ENCODE measurements around the gene KHDC3L. TPM values are rescaled to one million over a fixed set of nuclear protein-coding genes. Genes with fewer than 3 reads are reported as not detected.

Gene KHDC3L
- total RNA-seq, result 1 to 10 TPM in 1 of 8 experiments, under 1 TPM in 3, not detected in 4; 0.29 to 1.0 (median 0.71) TPM

- no peaks in the 10 kb centered on the region for H3K4me1 ChIP-seq (replicated peaks in 1 of 2)
- no peak within 1 kb of the TSS for H3K4me3 ChIP-seq
- no peak for ATAC-seq (replicated peaks in 6 of 8)
- WGBS, 10 experiments, result 80 to 100% (median 93%) methylated on average over 1 to 8 of the region's 23 CpGs; no CpG with 5 or more reads in 3 of the 10 experiments
- in situ Hi-C loops (cut with MboI; ENCODE audit: low pct_unique_long_range_greater_than_20kb in 2 of 9, low sequenced_read_pairs in 9 of 9, unreplicated experiment in 9 of 9), result no loop called here
- H3K27ac ChIP-seq, result no peak within 1 kb of the TSS
These were observed at the start of gene KHDC3L for GRCh38 chr6:73362358-73362757. KHDC3L (plus strand) TSS chr6:73362658; CDS start chr6:73362730, 72 bp downstream.

GRCh38 chr6:73314577-73315492 lies 47.6 kb upstream of the KHDC3L start:
- Histone ChIP-seq H3K27ac (no peak overlapping the region), H3K4me1 (replicated peaks in 1 of 2) (no peaks in the 10 kb centered on the region), H3K4me3 (peak overlapping the region in 2 of 5 donors; percentile 10 to 19)
- in situ Hi-C loops (cut with MboI; ENCODE audit: low pct_unique_long_range_greater_than_20kb in 2 of 9, low sequenced_read_pairs in 9 of 9, unreplicated experiment in 9 of 9), result no loop called here
- peak in 2 of 8 experiments; percentile 31 to 35 for ATAC-seq (replicated peaks in 6 of 8)
- WGBS, 10 experiments, result 3 to 83% (median 30%) methylated on average over 3 to 38 of the region's 61 CpGs; no CpG with 5 or more reads in 2 of the 10 experiments

GRCh38 chr6:73323323-73323722 lies 39.1 kb upstream of the KHDC3L start:
- WGBS, 10 experiments, result 80 to 100% (median 86%) methylated on average over 1 to 2 of the region's 2 CpGs; no CpG with 5 or more reads in 5 of the 10 experiments
- Histone ChIP-seq H3K27ac (no peak overlapping the region), H3K4me1 (replicated peaks in 1 of 2) (no peaks in the 10 kb centered on the region), H3K4me3 (no peak overlapping the region)
- ATAC-seq (replicated peaks in 6 of 8), result no peak
- in situ Hi-C loops (cut with MboI; ENCODE audit: low pct_unique_long_range_greater_than_20kb in 2 of 9, low sequenced_read_pairs in 9 of 9, unreplicated experiment in 9 of 9), result no loop called here

- no peak overlapping the region for H3K27ac ChIP-seq
- in situ Hi-C loops (cut with MboI; ENCODE audit: low pct_unique_long_range_greater_than_20kb in 2 of 9, low sequenced_read_pairs in 9 of 9, unreplicated experiment in 9 of 9), result no loop called here
- H3K4me1 ChIP-seq (replicated peaks in 1 of 2), result no peaks in the 10 kb centered on the region
- no peak overlapping the region for H3K4me3 ChIP-seq
- ATAC-seq (replicated peaks in 6 of 8), result no peak
- WGBS, 10 experiments, result 80 to 100% (median 100%) methylated on average over 1 to 2 of the region's 3 CpGs; no CpG with 5 or more reads in 2 of the 10 experiments
These were observed 36.8 kb upstream of the KHDC3L start for GRCh38 chr6:73325656-73326055.

- ATAC-seq (replicated peaks in 6 of 8), result no peak
- Histone ChIP-seq H3K4me1 (replicated peaks in 1 of 2) (no peaks in the 10 kb centered on the region), H3K4me3 (no peak overlapping the region), H3K27ac (no peak overlapping the region)
- in situ Hi-C loops (cut with MboI; ENCODE audit: low pct_unique_long_range_greater_than_20kb in 2 of 9, low sequenced_read_pairs in 9 of 9, unreplicated experiment in 9 of 9), result no loop called here
- 0 to 78% (median 56%) methylated on average over 2 to 3 of the region's 3 CpGs; no CpG with 5 or more reads in 2 of the 10 experiments for WGBS, 10 experiments
These were observed 33.7 kb upstream of the KHDC3L start for GRCh38 chr6:73328790-73329189.

GRCh38 chr6:73329201-73329600 lies 33.3 kb upstream of the KHDC3L start:
- Histone ChIP-seq H3K4me3 (no peak overlapping the region), H3K4me1 (replicated peaks in 1 of 2) (no peaks in the 10 kb centered on the region), H3K27ac (no peak overlapping the region)
- ATAC-seq (replicated peaks in 6 of 8), result no peak
- WGBS, 10 experiments, result 0 to 100% (median 68%) methylated on average over 1 to 3 of the region's 3 CpGs
- in situ Hi-C loops (cut with MboI; ENCODE audit: low pct_unique_long_range_greater_than_20kb in 2 of 9, low sequenced_read_pairs in 9 of 9, unreplicated experiment in 9 of 9), result no loop called here

- H3K4me3 ChIP-seq, result no peak overlapping the region
- no peaks in the 10 kb centered on the region for H3K4me1 ChIP-seq (replicated peaks in 1 of 2)
- in situ Hi-C loops (cut with MboI; ENCODE audit: low pct_unique_long_range_greater_than_20kb in 2 of 9, low sequenced_read_pairs in 9 of 9, unreplicated experiment in 9 of 9), result no loop called here
- no peak overlapping the region for H3K27ac ChIP-seq
- no peak for ATAC-seq (replicated peaks in 6 of 8)
- 70 to 100% methylated on average over 1 to 2 of the region's 3 CpGs; no CpG with 5 or more reads in 8 of the 10 experiments for WGBS, 10 experiments
These were observed 23.1 kb upstream of the KHDC3L start for GRCh38 chr6:73339340-73339739.

GRCh38 chr6:73340048-73340447 lies 22.4 kb upstream of the KHDC3L start:
- Histone ChIP-seq H3K27ac (no peak overlapping the region), H3K4me1 (replicated peaks in 1 of 2) (no peaks in the 10 kb centered on the region), H3K4me3 (no peak overlapping the region)
- WGBS, 10 experiments, result 33 to 86% (median 69%) methylated on average over 1 to 2 of the region's 2 CpGs; no CpG with 5 or more reads in 1 of the 10 experiments
- peak in 1 of 8 experiments; percentile 32 for ATAC-seq (replicated peaks in 6 of 8)
- in situ Hi-C loops (cut with MboI; ENCODE audit: low pct_unique_long_range_greater_than_20kb in 2 of 9, low sequenced_read_pairs in 9 of 9, unreplicated experiment in 9 of 9), result no loop called here

- WGBS, 10 experiments, result 17 to 100% (median 71%) methylated on average over 1 of the region's 1 CpG; no CpG with 5 or more reads in 4 of the 10 experiments
- in situ Hi-C loops (cut with MboI; ENCODE audit: low pct_unique_long_range_greater_than_20kb in 2 of 9, low sequenced_read_pairs in 9 of 9, unreplicated experiment in 9 of 9), result no loop called here
These were observed 21.1 kb upstream of the KHDC3L start for GRCh38 chr6:73341335-73341734.

GRCh38 chr6:73342174-73342573 lies 20.3 kb upstream of the KHDC3L start:
- in situ Hi-C loops (cut with MboI; ENCODE audit: low pct_unique_long_range_greater_than_20kb in 2 of 9, low sequenced_read_pairs in 9 of 9, unreplicated experiment in 9 of 9), result no loop called here
- ATAC-seq (replicated peaks in 6 of 8), result no peak
- Histone ChIP-seq H3K27ac (no peak overlapping the region), H3K4me1 (replicated peaks in 1 of 2) (no peaks in the 10 kb centered on the region), H3K4me3 (no peak overlapping the region)
- WGBS, 10 experiments, result 0 to 100% (median 60%) methylated on average over 1 to 3 of the region's 5 CpGs; no CpG with 5 or more reads in 5 of the 10 experiments

More at GRCh38 chr6:73341335-73341734, 21.1 kb upstream of the KHDC3L start:
- H3K27ac ChIP-seq, result no peak overlapping the region
- ATAC-seq (replicated peaks in 6 of 8), result no peak
- no peaks in the 10 kb centered on the region for H3K4me1 ChIP-seq (replicated peaks in 1 of 2)
- no peak overlapping the region for H3K4me3 ChIP-seq

- ATAC-seq (replicated peaks in 6 of 8), result no peak
- no peak overlapping the region for H3K27ac ChIP-seq
- no peaks in the 10 kb centered on the region for H3K4me1 ChIP-seq (replicated peaks in 1 of 2)
- H3K4me3 ChIP-seq, result no peak overlapping the region
- in situ Hi-C loops (cut with MboI; ENCODE audit: low pct_unique_long_range_greater_than_20kb in 2 of 9, low sequenced_read_pairs in 9 of 9, unreplicated experiment in 9 of 9), result no loop called here
These were observed 19.3 kb upstream of the KHDC3L start for GRCh38 chr6:73343164-73343563.

GRCh38 chr6:73348550-73349204 lies 13.8 kb upstream of the KHDC3L start:
- 0 to 100% (median 55%) methylated on average over 2 to 23 of the region's 33 CpGs; no CpG with 5 or more reads in 2 of the 10 experiments for WGBS, 10 experiments
- Histone ChIP-seq H3K4me3 (no peak overlapping the region), H3K4me1 (replicated peaks in 1 of 2) (peaks cover 0 to 4% of the 10 kb centered on the region in 2 donors), H3K27ac (no peak overlapping the region)
- no peak for ATAC-seq (replicated peaks in 6 of 8)
- in situ Hi-C loops (cut with MboI; ENCODE audit: low pct_unique_long_range_greater_than_20kb in 2 of 9, low sequenced_read_pairs in 9 of 9, unreplicated experiment in 9 of 9), result no loop called here

- in situ Hi-C loops (cut with MboI; ENCODE audit: low pct_unique_long_range_greater_than_20kb in 2 of 9, low sequenced_read_pairs in 9 of 9, unreplicated experiment in 9 of 9), result no loop called here
- WGBS, 10 experiments, result 5 to 75% (median 18%) methylated on average over 1 to 6 of the region's 6 CpGs
- ATAC-seq (replicated peaks in 6 of 8), result peak in 2 of 8 experiments; percentile 38 to 51
- H3K4me3 ChIP-seq, result no peak overlapping the region
- H3K27ac ChIP-seq, result no peak overlapping the region
- peaks cover 0 to 4% of the 10 kb centered on the region in 2 donors for H3K4me1 ChIP-seq (replicated peaks in 1 of 2)
These were observed 13.1 kb upstream of the KHDC3L start for GRCh38 chr6:73349311-73349710.

All from motor neuron (in vitro differentiated cells).